UCSD-AML1 (cell line): ENCODE data around the gene GOLPH3.
"Not testable (repeated sequence)": the region's sequence is repeated elsewhere in the genome, so short reads cannot be mapped to it uniquely, and the experiment has no call there.

Source experiments
- DNase-seq: peaks from one replicate; lab custom pipeline; 2025; ENCODE audit not compliant: unreplicated experiment; lab: John Stamatoyannopoulos, UW

Gene GOLPH3

DNA sequence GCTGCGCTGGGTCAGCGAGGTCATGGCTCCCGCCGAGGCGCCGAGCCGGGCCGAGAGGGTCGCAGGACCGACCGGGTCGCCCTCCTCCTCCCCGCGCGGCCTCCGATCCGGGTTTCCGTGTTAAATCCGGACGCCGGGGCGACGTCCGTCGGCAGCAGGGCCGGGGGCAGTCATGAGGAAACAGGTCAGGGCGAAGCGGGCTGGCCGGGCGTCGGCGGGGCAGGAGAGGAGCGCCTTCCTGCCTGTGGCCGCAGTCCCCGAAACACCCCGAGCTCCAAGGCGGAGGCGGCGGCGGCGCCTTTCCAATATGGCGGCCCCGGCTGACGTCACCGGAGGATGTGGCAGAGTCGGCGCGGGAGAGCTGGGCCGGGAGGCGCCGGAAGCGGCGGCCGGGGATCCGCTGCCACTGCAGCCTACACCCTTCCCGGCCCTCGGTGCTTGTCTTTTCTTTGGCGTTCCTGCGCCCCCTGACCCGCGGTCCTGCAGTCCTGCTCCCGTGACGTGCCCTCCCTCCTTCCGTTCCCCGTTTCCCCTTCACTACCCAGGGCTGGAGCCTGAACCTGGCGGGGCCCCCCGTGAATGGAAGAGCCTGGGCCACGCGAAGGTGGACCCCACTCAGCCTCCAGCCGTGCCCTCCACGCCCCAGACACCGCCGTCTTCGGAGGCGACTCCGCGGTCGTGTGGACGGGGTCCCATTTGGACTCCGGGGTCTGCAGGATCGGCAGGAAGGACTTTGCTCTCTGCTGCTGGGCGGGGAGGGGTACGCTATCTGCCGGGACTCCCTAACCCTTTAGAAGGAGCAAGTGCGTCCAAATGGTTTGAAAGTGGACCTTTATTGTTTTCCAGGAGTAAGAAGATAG is at the start of gene GOLPH3:
TSS of gene GOLPH3 (minus strand) at position 309 of the 860 bp plus-strand sequence. CDS start at position 24, 285 bp downstream.
- peak; percentile 93 for DNase-seq

DNA sequence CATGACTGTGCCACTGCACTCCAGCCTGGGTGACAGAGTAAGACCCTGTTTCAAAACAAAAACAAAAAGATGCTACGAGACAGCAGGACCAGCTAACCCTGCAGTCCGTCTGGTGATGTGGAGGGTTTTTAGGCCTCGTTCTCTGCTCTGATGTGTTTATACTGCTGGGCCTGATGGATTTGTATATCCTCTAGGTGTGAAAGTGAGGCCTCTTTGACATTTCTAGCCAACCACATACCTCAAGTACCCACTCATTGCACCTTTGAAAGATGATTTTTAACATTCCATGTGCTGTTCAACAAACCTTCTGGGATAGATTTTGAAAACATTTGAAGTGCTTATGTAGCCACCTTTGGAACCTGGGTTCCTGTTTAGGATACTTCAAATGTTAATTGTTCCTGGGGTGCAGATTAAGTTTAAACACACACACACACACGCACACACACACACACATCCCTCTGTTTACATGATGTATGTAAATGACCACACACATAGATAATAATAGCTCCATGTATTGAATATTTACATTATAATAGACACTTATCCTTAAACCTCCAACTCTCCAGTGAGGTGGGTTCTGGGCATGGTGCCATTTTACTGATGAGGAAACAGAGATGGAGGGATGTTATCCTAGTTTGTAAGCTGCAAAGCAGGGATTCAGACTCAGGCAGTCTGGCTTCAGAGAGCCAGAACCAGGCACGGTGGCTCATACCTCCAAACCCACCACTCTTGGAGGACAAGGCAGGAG is 48.8 kb upstream of the GOLPH3 start:
- no peak for DNase-seq

DNA sequence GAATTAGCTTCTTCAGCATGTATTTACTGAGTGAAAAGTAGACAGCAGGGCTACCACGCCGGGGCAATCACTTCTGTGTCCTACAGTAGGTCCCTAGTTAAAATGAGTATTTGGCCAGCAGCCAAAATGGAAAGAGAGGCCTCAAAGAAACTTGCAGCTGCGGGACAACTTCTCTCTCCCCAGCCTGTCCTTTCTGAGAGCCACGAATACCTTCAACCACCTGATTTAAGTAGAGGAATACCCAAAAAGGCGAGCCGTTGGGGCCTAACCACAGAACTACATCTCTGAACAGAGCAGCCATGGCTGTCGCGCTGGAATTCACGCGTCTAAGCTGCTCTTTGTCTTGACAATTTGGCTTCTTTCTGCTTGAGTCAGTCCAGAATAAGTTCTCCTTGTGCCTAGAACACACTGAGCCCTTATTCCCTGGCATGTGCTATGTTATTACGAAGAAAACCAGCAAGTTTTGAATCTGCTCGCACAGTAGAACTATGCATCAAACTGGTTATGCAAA is 43.8 kb upstream of the GOLPH3 start:
- no peak for DNase-seq

DNA sequence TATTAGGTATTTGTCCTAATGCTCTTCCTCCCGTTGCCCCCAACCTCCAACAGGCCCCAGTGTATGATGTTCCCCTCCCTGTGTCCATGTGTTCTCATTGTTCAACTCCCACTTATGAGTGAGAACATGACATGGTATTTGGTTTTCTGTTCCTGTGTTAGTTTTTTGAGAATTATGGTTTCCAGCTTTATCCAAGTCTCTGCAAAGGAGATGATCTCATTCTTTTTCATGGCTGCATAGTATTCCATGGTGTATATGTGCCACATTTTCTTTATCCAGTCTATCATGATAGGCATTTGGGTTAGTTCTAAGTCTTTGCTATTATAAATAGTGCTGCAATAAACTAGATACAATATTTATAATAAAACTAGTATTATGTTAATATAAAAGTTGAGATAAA is 40.2 kb upstream of the GOLPH3 start:
- not testable (repeated sequence) for DNase-seq

DNA sequence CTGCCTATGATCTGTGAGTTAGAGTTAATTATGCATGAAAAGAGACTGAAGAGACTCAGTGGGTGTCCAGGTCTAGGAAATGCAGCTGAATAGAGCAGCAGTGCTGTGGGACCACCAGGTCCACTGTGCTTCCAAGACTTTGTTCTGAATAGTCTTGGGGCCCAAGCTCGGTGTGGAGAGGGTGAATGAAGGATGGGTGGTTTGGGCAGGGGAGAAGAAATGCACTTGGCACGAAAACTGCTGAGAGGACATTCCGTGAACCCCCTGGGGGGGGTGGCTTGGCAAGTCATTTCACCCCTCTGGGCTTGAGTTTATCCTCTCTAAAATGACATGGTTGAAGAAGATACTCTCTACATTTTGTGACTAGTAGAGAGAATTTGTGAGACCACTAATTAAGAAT is 36.0 kb upstream of the GOLPH3 start:
- DNase-seq = no peak

- DNase-seq = not testable (repeated sequence)
Observed at GRCh38 chr5:32208837-32209236, 34.7 kb upstream of the GOLPH3 start.

DNA sequence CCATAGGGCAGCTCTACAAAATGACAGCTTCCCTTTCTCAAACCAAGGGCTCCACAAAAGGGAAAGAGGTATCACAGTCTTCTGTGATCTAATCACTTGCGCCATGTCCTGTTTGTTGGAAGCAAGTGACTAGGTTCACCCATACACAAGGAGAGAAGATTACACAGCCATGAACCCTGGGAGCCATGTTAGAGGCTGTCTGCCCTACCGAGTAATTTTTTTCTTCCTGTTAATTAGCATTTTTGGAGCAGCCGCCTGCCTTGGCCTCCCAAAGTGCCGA is 33.2 kb upstream of the GOLPH3 start:
- no peak for DNase-seq

DNA sequence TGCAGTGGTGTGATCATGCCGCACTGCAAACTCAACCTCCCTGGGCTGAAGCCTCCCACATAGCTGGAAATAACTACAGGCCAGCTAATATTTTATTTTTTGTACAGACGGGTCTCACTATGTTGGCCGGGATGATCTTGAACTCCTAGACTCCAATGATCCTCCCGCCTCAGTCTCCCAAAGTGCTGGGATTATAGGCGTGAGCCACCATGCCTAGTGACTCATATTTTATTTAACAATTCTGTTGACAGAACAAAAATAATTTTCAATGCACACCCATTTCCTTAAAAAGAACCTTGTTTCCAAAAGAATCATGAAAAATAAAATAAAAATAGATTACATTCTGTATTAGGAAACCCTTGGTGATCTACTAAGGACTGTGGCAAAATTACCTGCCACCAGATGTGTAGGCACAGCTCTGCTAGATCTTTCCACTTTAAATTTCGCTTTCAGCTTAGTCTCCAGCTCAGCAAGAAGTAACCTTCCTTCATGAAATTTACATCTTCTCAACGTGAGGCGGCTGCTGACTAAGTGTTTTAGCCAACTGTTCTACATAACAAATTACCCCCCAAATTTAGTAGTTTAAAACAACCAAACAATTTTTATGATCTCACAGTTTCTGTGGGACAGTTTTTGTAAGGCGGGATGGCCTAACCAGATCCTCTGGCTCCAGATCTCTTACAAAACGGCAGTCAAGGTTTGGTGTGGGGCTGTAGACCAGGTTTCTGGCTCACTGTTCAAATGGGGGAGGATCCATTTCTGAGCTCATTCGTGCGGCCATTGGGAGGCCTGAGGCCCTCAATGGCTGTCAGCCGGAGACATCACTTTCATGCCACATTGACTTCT is 32.6 kb upstream of the GOLPH3 start:
- DNase-seq = peak; percentile 16

GRCh38 chr5:32206053-32206452 is 31.9 kb upstream of the GOLPH3 start:
- DNase-seq = no peak

DNA sequence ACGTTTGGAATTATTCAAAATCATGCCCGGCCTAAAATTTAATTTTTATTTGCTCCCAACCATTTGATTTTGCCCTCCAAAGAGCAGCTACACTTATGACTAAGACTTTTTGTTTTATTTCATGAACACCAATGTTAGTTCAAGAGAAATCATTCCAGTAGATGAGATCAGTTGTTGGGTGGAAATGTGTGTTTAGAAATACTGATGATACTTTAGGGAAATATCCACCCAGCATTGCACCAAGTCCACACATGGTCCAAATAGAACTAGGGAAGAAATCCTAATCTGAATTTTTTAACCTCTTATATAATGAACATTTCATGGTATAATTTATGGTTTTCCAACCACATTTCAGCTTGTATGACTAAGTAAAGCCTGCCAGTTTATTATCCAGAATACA is 28.3 kb upstream of the GOLPH3 start:
- no peak for DNase-seq

GRCh38 chr5:32201122-32201753 is 27.1 kb upstream of the GOLPH3 start:
- no peak for DNase-seq

DNA sequence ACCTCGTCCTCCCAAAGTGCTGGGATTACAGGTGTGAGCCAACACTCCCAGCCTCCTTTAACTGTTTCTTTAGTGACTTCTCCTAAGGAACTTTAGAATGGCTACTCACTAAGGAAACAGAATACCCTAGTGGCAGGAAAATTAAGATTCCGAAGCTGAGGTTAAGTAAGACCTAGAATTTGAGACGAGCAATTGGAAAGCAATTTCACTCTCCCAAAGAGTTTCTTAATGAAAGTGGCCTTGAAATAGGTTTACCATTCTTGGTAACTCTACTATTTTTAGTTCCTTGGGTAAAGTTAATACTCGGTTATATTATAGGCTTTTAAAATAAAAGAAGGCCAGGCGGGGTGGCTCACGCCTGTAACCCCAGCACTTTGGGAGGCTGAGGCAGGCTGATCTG is 22.9 kb upstream of the GOLPH3 start:
- DNase-seq = no peak

DNA sequence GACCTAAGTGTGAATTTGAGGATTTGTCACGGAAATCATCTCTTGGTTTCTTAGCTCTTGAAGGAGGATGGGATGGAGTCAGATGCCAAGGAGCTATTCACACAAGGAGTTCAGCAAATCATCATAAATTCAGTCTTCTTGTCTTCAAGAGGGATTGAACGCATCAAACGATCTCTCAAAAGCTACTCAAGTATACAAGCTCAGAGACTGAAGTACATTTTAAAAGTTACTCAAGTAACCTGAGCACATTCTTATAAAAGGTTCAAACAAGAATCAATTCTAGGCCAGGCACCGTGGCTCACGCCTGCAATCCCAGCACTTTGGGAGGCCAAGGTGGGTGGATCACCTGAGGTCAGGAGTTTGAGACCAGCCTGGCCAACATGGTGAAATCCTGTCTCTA is 21.1 kb upstream of the GOLPH3 start:
- DNase-seq = no peak

DNA sequence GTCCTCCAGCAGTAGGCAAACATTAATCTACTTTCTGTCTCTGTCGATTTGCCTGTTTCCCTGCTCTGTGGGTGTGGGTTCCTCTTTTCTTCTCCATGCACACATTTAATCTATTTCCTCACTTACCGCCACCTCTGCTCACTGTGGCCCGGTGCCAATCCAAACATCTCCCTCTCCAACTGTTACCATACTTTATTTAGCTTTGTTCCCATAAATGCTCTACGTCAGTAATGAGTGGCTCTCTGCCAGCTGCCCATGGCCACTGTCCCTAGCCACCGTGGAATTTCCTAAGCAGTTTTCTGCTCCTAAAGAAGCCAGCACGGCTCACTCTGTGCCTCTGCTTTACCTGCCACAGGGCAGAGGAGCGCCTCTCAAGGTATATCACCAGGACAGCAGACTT is 19.5 kb upstream of the GOLPH3 start:
- peak; percentile 83 for DNase-seq

DNA sequence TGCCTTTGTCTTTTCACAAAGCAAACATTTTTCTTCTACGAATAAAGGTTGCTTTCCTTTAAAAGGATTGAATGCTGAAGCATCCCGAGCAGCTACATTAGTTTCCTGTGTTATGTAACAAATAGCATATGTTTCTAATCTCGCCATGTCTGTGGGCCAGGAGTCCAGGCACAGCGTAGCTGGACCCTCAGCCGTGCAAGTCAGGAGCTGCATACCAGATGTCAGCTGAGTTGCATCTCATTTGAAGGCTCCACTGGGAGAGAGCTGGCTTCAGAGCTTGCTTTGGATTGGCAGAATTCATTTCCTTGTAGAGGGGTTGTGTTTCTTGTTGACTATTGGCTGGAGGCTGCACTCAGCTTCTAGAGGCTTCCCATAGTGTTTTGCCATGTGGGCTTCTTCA is 16.0 kb upstream of the GOLPH3 start:
- DNase-seq = no peak

DNA sequence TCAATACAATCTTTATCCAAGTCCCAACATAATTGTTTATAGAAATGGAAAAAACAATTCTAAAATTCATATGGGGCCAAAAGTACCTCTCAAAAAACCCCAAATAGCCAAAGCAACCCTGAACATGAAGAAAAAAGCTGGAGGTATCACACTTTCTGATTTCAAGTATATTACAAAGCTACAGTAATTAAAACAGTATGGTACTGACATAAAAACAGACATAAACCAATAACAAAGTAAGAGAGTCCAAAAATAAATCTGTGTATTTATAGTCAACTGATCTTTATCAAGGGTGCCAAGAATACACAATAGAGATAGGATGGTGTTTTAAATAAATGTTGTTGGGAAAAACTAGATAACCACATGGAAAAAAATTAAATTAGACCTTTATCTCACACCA is 13.6 kb upstream of the GOLPH3 start:
- no peak for DNase-seq

DNA sequence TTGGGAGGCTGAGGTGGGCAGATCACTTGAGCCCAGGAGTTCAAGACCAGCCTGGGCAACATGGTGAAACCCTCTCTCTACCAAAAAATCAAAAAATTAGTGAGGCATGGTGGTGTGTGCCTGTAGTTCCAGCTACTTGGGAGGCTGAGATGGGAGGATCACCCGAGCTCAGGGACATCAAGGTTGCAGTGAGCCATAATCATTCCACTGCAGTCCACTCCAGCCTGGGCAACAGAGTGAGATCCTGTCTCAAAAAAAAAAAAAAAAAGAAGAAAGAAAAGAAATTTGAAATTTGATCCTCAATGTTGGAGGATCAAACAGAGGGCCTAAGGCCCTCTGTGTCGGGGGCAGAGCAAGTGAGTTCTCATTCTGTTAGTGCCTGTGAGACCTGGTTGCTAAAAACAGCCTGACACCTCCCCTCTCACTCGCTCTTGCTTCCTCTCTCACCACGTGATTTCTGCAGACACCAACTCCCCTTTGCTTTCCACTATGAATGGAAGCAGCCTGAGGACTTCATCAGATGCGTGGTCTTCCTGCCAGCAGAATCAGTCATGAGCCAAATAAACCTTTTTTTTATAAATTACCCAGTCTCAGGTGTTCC is 8.4 kb upstream of the GOLPH3 start:
- DNase-seq = peak; percentile 16

DNA sequence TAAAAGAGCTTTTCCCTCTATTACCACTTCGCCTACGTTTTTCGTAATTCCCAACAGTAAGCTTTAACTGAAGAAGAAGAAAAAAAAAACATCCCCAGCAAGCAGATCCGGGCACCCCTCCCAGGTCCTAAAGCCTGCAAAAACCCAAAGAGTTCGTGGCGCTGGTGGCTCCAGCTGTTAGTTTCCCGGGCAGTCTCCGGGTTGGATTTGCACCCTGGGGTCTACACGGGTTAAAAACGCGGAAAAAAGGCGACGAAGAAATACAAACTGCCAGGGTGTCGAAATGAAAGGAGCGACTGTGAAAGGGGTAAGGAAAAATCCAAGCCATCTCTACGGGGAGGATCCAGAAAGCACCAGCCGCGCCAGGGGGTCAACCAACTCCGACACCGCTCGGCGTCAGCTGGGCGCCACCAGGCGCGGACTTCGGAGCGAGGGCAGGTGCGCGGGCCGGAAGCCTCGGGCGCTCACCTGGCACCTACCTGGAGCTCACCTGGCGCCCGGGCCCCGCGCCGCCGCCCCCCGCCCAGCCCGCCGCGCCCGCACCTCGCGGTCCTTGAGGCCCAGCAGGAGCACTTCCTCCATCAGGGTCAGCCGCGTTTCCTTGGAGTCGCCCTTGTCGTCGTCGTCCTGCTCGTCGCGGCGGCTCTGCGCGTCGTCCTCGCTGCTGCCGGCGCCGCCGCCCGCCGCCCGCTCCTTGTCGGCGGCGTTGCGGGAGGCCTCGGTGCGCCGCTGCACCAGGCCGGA is 680 bp downstream of the GOLPH3 start:
- peak; percentile 67 for DNase-seq

DNA sequence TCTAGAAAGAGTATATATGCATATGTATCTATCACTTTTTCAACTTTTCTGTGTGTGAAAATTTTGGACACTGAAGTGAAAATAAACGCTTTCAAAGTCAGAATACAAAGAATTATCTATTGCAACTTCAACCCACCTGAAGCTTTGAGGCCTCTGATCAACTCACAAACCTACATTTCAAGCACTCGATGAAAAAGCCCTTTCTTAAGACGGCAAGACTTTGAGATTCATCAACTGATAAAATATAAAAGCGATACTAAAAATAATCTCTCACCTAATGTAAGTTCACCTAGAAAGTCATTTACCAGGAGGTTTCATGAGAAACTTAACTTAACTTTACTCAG is 1.2 kb downstream of the GOLPH3 start:
- no peak for DNase-seq
